Muscle layer of duodenum (tissue), 2 donors: ENCODE measurements around the gene ANTXR2.
"Not testable (repeated sequence)": the region's sequence is repeated elsewhere in the genome, so short reads cannot be mapped to it uniquely, and the experiment has no call there.

Experiments
- H3K27ac ChIP-seq: one replicate; pipeline ENCODE4 v1.7.0; 2013; ENCODE audit warnings: mild to moderate bottlenecking, low read length
- H3K27me3 ChIP-seq: one replicate; pipeline ENCODE4 v1.7.0; 2013; ENCODE audit warnings: low read depth, mild to moderate bottlenecking, control low read depth, low read length
- H3K36me3 ChIP-seq, 2 donors: one replicate each; pipeline ENCODE4 v1.7.0; 2013; ENCODE audit warnings: low read length in 2 of 2, control low read depth in 1 of 2, mild to moderate bottlenecking in 1 of 2; ENCODE audit not compliant: insufficient read depth in 2 of 2, control insufficient read depth in 1 of 2
- H3K4me1 ChIP-seq, 2 donors: one replicate each; pipeline ENCODE4 v1.7.0; 2013; ENCODE audit warnings: low read length in 2 of 2, mild to moderate bottlenecking in 2 of 2, control low read depth in 1 of 2, moderate library complexity in 1 of 2; ENCODE audit not compliant: insufficient read depth in 2 of 2, control insufficient read depth in 1 of 2
- H3K4me3 ChIP-seq, 2 donors: one replicate each; pipeline ENCODE4 v1.7.0; 2013; ENCODE audit warnings: low read length in 2 of 2, low read depth in 1 of 2, mild to moderate bottlenecking in 1 of 2
- H3K9me3 ChIP-seq, 2 donors: one replicate each; pipeline ENCODE4 v1.7.0; 2013; ENCODE audit warnings: low read length in 2 of 2, control low read depth in 1 of 2, mild to moderate bottlenecking in 1 of 2; ENCODE audit not compliant: control insufficient read depth in 1 of 2
- donor health status: healthy.

The ANTXR2 gene

GRCh38 chr4:79906303-79906702 is 166.7 kb downstream of the ANTXR2 start:
- Histone ChIP-seq H3K27ac (no peak overlapping the region), H3K4me3 (no peak overlapping the region), H3K9me3 (no peaks in the 10 kb centered on the region), H3K27me3 (no peaks in the 10 kb centered on the region), H3K4me1 (no peaks in the 10 kb centered on the region), H3K36me3 (peaks cover 22 to 33% of the 10 kb centered on the region in 2 donors)

DNA sequence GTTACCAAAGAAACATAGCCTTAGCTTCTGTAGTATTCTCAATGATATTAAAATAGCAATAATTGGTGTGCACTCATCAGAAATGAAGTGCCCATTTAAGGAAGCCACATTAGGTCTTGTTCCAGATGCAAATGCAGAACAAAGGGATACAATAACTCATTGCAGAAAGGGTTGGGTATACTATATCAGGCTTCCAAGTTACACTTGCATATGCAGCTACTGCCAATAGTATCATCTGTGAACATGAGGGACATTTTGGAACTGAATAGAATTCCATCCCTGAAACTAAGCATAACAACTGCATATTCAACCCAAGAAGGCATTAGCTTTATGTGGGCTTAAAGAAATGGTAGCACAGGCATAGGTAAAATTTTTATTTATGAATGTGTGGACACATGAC is 167.8 kb downstream of the ANTXR2 start:
- Histone ChIP-seq H3K4me1 (no peaks in the 10 kb centered on the region), H3K36me3 (peaks cover 22 to 33% of the 10 kb centered on the region in 2 donors), H3K27me3 (no peaks in the 10 kb centered on the region), H3K4me3 (no peak overlapping the region), H3K9me3 (no peaks in the 10 kb centered on the region), H3K27ac (no peak overlapping the region)

- Histone ChIP-seq H3K36me3 (peaks cover 22 to 33% of the 10 kb centered on the region in 2 donors), H3K9me3 (no peaks in the 10 kb centered on the region), H3K4me1 (no peaks in the 10 kb centered on the region), H3K27ac (no peak overlapping the region), H3K27me3 (no peaks in the 10 kb centered on the region), H3K4me3 (no peak overlapping the region)
These were observed 168.7 kb downstream of the ANTXR2 start for GRCh38 chr4:79904331-79904730.

DNA sequence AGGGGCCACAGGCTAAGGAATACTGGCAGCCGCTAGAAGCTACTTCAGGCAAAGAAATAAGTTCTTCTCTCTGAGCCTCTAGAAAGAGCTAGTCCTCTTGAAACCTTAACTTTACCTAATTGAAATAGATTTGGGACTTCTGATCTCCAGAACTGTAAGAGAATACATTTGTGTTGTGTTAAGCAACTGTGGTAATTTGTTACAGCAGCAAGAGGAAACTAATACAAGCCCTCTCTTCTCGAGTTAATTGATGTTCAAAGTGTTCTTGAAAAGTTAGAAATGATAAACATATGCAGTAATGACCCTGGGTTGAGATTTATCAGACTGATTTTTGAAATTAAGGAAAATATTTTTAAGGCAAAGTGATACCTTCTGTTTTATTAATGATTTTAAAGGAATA is 172.8 kb downstream of the ANTXR2 start:
- H3K4me1 ChIP-seq, result no peaks in the 10 kb centered on the region
- H3K27ac ChIP-seq, result no peak overlapping the region
- H3K4me3 ChIP-seq, result no peak overlapping the region
- no peaks in the 10 kb centered on the region for H3K9me3 ChIP-seq
- H3K36me3 ChIP-seq, result peaks cover 1 to 8% of the 10 kb centered on the region in 2 donors
- H3K27me3 ChIP-seq, result no peaks in the 10 kb centered on the region

DNA sequence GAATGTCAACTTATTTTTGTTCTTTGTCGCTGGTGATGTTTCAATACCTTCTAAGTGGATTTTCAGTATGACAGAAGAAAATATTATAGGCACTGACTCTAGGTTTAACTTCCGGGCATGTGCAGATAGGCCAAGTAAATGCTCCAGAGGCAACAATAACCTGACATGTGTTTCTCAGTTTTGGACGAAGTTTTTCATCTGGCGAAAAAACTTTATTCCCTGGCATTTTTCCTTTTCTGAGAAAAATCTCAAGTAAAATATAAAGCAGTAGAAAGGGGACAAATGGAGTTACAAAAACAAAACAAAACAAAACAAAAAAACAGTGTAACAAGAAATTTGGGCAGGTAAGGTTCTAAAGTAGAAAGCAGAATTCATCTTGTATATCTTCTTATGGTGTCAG is 173.5 kb downstream of the ANTXR2 start:
- Histone ChIP-seq H3K27me3 (no peaks in the 10 kb centered on the region), H3K27ac (no peak overlapping the region), H3K4me3 (no peak overlapping the region), H3K9me3 (no peaks in the 10 kb centered on the region), H3K36me3 (peaks cover 0 to 5% of the 10 kb centered on the region in 2 donors), H3K4me1 (no peaks in the 10 kb centered on the region)

DNA sequence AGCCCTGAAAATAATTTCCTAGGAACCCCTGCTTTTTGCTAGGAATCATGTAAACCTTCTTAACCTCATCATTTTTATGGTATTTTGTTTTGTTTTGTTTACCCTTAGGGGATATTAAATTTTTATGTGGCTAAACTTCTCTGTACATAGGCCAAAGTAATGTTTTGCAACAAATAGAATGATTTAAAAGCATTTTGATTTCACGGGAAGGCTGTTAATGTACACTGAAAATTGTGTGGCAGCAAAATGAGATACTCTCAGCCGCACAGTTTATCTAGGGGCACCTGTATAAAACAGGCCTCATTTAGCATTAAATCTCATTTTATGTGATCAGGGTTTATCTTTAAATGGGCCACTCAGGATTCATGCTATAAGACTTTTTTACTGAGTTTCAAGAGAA is 175.0 kb downstream of the ANTXR2 start:
- no peak overlapping the region for H3K27ac ChIP-seq
- H3K27me3 ChIP-seq, result no peaks in the 10 kb centered on the region
- H3K4me3 ChIP-seq, result no peak overlapping the region
- H3K4me1 ChIP-seq, result no peaks in the 10 kb centered on the region
- H3K9me3 ChIP-seq, result no peaks in the 10 kb centered on the region
- peaks cover 0 to 4% of the 10 kb centered on the region in 2 donors for H3K36me3 ChIP-seq

GRCh38 chr4:79897174-79897573 is 175.9 kb downstream of the ANTXR2 start:
- H3K36me3 ChIP-seq, result no peaks in the 10 kb centered on the region
- no peaks in the 10 kb centered on the region for H3K27me3 ChIP-seq
- no peak overlapping the region for H3K27ac ChIP-seq

DNA sequence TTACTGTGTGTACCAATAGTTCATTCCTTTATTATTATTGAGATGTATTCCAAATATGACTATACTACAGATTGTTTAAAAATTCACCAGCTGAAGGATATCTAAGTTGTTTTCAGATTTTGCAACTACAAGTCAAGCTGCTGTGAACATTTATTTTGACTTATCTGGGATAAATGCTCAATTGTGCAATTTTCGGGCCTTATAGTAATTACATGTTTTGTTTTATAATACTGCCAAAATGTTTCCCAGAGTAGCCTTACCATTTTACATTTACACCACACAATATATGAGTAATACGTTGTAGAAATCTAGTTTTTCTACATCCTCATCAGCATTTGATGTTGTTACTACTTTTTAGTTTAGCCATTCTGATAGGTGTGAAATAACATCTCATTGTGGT is 179.6 kb downstream of the ANTXR2 start:
- Histone ChIP-seq H3K9me3 (no peaks in the 10 kb centered on the region), H3K4me1 (no peaks in the 10 kb centered on the region), H3K4me3 (no peak overlapping the region), H3K27me3 (no peaks in the 10 kb centered on the region), H3K27ac (no peak overlapping the region), H3K36me3 (no peaks in the 10 kb centered on the region)

More at GRCh38 chr4:79897174-79897573, 175.9 kb downstream of the ANTXR2 start:
- Histone ChIP-seq H3K4me1 (no peaks in the 10 kb centered on the region), H3K4me3 (no peak overlapping the region), H3K9me3 (no peaks in the 10 kb centered on the region)

- not testable (repeated sequence) for H3K27me3 ChIP-seq, H3K36me3 ChIP-seq, H3K9me3 ChIP-seq, H3K27ac ChIP-seq, H3K4me1 ChIP-seq, H3K4me3 ChIP-seq
These were observed 184.0 kb downstream of the ANTXR2 start for GRCh38 chr4:79889026-79889425.

GRCh38 chr4:79886557-79886956 is 186.5 kb downstream of the ANTXR2 start:
- no peak overlapping the region for H3K27ac ChIP-seq
- no peaks in the 10 kb centered on the region for H3K27me3 ChIP-seq
- no peaks in the 10 kb centered on the region for H3K4me1 ChIP-seq

DNA sequence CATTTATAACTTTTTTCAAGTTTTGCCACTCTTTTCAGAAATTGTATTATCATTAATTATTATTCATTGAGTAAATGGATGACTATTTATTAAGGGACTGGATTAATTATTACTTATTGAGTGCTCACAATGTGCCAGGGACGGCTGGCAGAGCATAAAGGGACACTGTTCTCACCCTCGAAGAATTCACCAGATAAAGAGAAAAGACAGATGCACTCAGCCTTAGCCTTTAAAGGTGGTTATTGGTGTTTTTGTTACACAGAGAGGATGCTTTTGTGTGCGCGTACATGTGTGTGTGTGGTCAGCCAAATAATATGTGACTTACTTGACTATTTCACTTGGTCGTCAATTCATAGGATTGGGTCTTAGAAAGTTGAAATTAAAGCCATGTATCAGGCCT is 187.0 kb downstream of the ANTXR2 start:
- Histone ChIP-seq H3K9me3 (no peaks in the 10 kb centered on the region), H3K27ac (no peak overlapping the region), H3K4me3 (no peak overlapping the region), H3K36me3 (no peaks in the 10 kb centered on the region), H3K4me1 (no peaks in the 10 kb centered on the region), H3K27me3 (no peaks in the 10 kb centered on the region)

More at GRCh38 chr4:79886557-79886956, 186.5 kb downstream of the ANTXR2 start:
- no peaks in the 10 kb centered on the region for H3K9me3 ChIP-seq
- no peaks in the 10 kb centered on the region for H3K36me3 ChIP-seq
- H3K4me3 ChIP-seq, result no peak overlapping the region

DNA sequence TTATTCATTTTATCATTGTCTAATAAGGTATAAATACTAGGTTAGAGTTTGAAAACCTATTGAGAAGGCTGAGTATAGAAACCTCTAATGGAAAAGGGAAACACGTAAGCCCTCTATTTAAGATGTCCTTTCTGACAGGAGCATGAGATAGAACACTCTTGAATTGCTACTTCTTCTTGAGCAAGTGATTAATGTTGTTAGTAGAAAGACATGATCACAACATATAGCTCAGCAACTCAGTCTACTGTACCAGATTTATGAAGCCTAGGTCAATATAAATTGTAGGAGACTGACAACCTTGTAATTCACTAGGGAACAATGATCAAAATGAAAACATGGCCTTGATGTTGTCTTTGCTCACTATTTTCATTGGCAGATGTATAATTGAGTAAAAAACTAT is 189.7 kb downstream of the ANTXR2 start:
- Histone ChIP-seq H3K27me3 (no peaks in the 10 kb centered on the region), H3K4me1 (no peaks in the 10 kb centered on the region)

More for the DNA sequence above, 189.7 kb downstream of the ANTXR2 start:
- Histone ChIP-seq H3K9me3 (no peaks in the 10 kb centered on the region), H3K36me3 (no peaks in the 10 kb centered on the region), H3K27ac (no peak overlapping the region), H3K4me3 (no peak overlapping the region)
